ENCODE results near the gene SCML1. TPM values are rescaled to one million over a fixed set of nuclear protein-coding genes. Genes with fewer than 3 reads are reported as not detected.
A peak's percentile ranks its signal among the peaks of the same experiment; 100 is the strongest.

Gene SCML1
- total RNA-seq, 2 experiments from 2014 or later, result 59.1 to 60.3 TPM

- DNase-seq, result no peak
- Mint-ChIP-seq H3K9me3 (no peaks in the 10 kb centered on the region), H3K4me1 (ENCODE audit: low read depth) (peaks cover 5% of the 10 kb centered on the region), H3K4me3 (no peak overlapping the region), H3K36me3 (ENCODE audit: low read depth) (no peaks in the 10 kb centered on the region), H3K27ac (no peak overlapping the region), H3K27me3 (no peaks in the 10 kb centered on the region)
- no peak overlapping the region for H3K4me3 ChIP-seq (ENCODE audit: low read length)
- TF ChIP-seq CTCF (IDR thresholded peaks at IDR 0.05), result no peak
- ChIA-PET POLR2A (no interaction called here), CTCF (no interaction called here)
- no peaks in the 10 kb centered on the region for H3K4me1 ChIP-seq (ENCODE audit: insufficient read depth, low read length)
- intact Hi-C loops (cut with DNase I, micrococcal nuclease), result loop anchor here in 1 of 2 experiments (5.0 kb wide), 1 partner anchor 156 kb away; no protein-coding TSS in a partner anchor
- no peak for ATAC-seq (ENCODE audit: poor library complexity)
- H3K27ac ChIP-seq (ENCODE audit: low read depth in 1 of 2, low read length in 2 of 2), result no peak overlapping the region
- H3K27me3 ChIP-seq (ENCODE audit: control insufficient read depth in 1 of 2, insufficient read depth in 2 of 2, low read length in 2 of 2), result no peaks in the 10 kb centered on the region
- H3K9me3 ChIP-seq (ENCODE audit: control insufficient read depth in 1 of 2, insufficient read depth in 1 of 2, low read length in 2 of 2), result no peaks in the 10 kb centered on the region
- H3K36me3 ChIP-seq (ENCODE audit: insufficient read depth, low read length), result no peaks in the 10 kb centered on the region
Measured at GRCh38 chrX:17692709-17693346, 44.5 kb upstream of the SCML1 start.

- no peaks in the 10 kb centered on the region for H3K9me3 ChIP-seq (ENCODE audit: control insufficient read depth in 1 of 2, insufficient read depth in 1 of 2, low read length in 2 of 2)
- no peak overlapping the region for H3K27ac Mint-ChIP-seq
- H3K27me3 ChIP-seq (ENCODE audit: control insufficient read depth in 1 of 2, insufficient read depth in 2 of 2, low read length in 2 of 2), result no peaks in the 10 kb centered on the region
- H3K27ac ChIP-seq (ENCODE audit: low read depth in 1 of 2, low read length in 2 of 2), result no peak overlapping the region
- DNase-seq, result peak in 3 of 14 experiments; percentile 7 to 31 (median 22)
- H3K36me3 ChIP-seq (ENCODE audit: insufficient read depth, low read length), result no peaks in the 10 kb centered on the region
- no peak for TF ChIP-seq CTCF (IDR thresholded peaks at IDR 0.05)
- POLR2A ChIA-PET, result no interaction called here
- peak; percentile 34 for ATAC-seq (ENCODE audit: poor library complexity)
- CTCF ChIA-PET, result interaction anchor here (0.7 to 1.1 kb wide), 2 partner anchors 116 to 163 kb away, joined by 3 to 4 read pairs; no protein-coding TSS in a partner anchor
- H3K4me1 Mint-ChIP-seq (ENCODE audit: low read depth), result no peaks in the 10 kb centered on the region
- no peak overlapping the region for H3K4me3 Mint-ChIP-seq
- no peaks in the 10 kb centered on the region for H3K27me3 Mint-ChIP-seq
- no peaks in the 10 kb centered on the region for H3K4me1 ChIP-seq (ENCODE audit: insufficient read depth, low read length)
- no peaks in the 10 kb centered on the region for H3K36me3 Mint-ChIP-seq (ENCODE audit: low read depth)
- no peaks in the 10 kb centered on the region for H3K9me3 Mint-ChIP-seq
- intact Hi-C loops (cut with DNase I, micrococcal nuclease), result loop anchor here (2.0 to 5.0 kb wide), 3 partner anchors 48 to 514 kb away; no protein-coding TSS in a partner anchor
- H3K4me3 ChIP-seq (ENCODE audit: low read length), result no peak overlapping the region
Measured at GRCh38 chrX:17697191-17697590, 40.1 kb upstream of the SCML1 start.

GRCh38 chrX:17700976-17701375, 36.3 kb upstream of the SCML1 start:
- no peak for DNase-seq
- Mint-ChIP-seq H3K4me3 (no peak overlapping the region), H3K9me3 (no peaks in the 10 kb centered on the region), H3K4me1 (ENCODE audit: low read depth) (no peaks in the 10 kb centered on the region), H3K36me3 (ENCODE audit: low read depth) (no peaks in the 10 kb centered on the region), H3K27ac (no peak overlapping the region), H3K27me3 (no peaks in the 10 kb centered on the region)
- H3K36me3 ChIP-seq (ENCODE audit: insufficient read depth, low read length), result no peaks in the 10 kb centered on the region
- no peak for ATAC-seq (ENCODE audit: poor library complexity)
- H3K4me3 ChIP-seq (ENCODE audit: low read length), result no peak overlapping the region
- ChIA-PET CTCF (no interaction called here), POLR2A (no interaction called here)
- intact Hi-C loops (cut with DNase I, micrococcal nuclease), result no loop called here
- H3K27me3 ChIP-seq (ENCODE audit: control insufficient read depth in 1 of 2, insufficient read depth in 2 of 2, low read length in 2 of 2), result no peaks in the 10 kb centered on the region
- H3K27ac ChIP-seq (ENCODE audit: low read depth in 1 of 2, low read length in 2 of 2), result no peak overlapping the region
- H3K4me1 ChIP-seq (ENCODE audit: insufficient read depth, low read length), result no peaks in the 10 kb centered on the region
- no peaks in the 10 kb centered on the region for H3K9me3 ChIP-seq (ENCODE audit: control insufficient read depth in 1 of 2, insufficient read depth in 1 of 2, low read length in 2 of 2)
- TF ChIP-seq CTCF (IDR thresholded peaks at IDR 0.05), result no peak

All from CD4-positive, alpha-beta T cell (primary cell).